ENCODE data around the gene PPARA. TPM values are rescaled to one million over a fixed set of nuclear protein-coding genes. Genes with fewer than 3 reads are reported as not detected.
A peak's percentile ranks its signal among the peaks of the same experiment; 100 is the strongest.

Gene PPARA
- total and polyA plus RNA-seq, 9 of the 15 experiments (the other 6 are each of a cell fraction or from before 2014, with no cell fraction given) = 0.64 to 5.3 (median 3.5) TPM

DNA sequence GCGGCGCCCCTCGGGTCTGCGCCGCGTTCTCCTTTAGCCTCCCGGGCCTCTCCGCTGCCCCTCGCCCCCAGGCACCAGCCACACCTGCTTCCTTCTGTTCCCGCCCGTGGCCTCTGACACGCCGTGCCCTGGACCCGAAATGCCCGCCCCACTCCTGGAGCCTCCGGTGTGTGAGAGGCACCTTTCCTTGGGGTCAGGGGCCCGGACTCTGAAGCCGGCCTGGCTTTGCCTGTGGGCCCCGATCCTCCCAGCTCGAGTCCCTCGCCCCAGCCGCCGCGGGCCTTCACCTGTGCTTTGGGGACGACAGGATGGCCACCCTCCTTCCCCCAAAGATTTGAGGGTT, 100.4 kb downstream of the PPARA start (continued):
- TF ChIP-seq TOE1 (IDR thresholded peaks at IDR 0.05; ENCODE audit: borderline replicate concordance) = no peak
- no peak for TF ChIP-seq TOE1 (CRISPR knock-in tag; IDR thresholded peaks at IDR 0.05; ENCODE audit: borderline replicate concordance, low read depth)

DNA sequence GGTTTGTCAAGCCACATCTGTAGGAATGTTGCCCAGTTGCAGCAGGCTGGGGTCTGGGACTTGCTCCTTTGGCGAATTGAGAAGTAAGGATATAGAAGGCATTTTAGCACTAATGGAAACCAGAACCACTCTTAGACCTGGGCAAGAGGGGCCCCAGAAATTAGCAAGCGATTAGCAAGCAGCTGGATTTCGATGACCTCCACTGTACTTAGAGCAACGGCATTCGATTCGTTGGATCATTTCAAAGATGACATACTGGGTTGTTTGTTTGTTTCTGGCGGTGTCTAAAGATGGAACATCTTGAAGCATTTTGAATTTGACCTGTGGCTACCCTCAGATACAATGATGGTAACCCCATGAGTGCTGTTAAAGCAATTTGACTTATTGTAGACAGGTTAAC, 100.9 kb downstream of the PPARA start:
- H3K9me1 ChIP-seq (ENCODE audit: control insufficient read depth, insufficient read depth, low read length) = no peaks in the 10 kb centered on the region
- 0 out of 2 replicates have a peak overlapping the region, but pooled peaks have one; percentile 83 for H2AFZ ChIP-seq (ENCODE audit: low read depth, low read length)
- peak overlapping the region; percentile 89 for H3K4me2 ChIP-seq (ENCODE audit: insufficient read depth, low read length)
- no peaks in the 10 kb centered on the region for H3K27me3 ChIP-seq (ENCODE audit: control insufficient read depth in 2 of 2, insufficient read depth in 2 of 2, low read length in 2 of 2)
- no peaks in the 10 kb centered on the region for H4K20me1 ChIP-seq (replicated peaks; ENCODE audit: control insufficient read depth, insufficient read depth, low read length)
- intact Hi-C loops (cut with micrococcal nuclease) = no loop called here
- in situ Hi-C loops (cut with MboI) = no loop called here
- FAIRE-seq (peak; percentile 56), DNase-seq (ENCODE audit: extremely low read depth in 1 of 4, low spot score in 3 of 4) (peak in 1 of 4 experiments; percentile 22), ATAC-seq (no peak)
- H3K27ac ChIP-seq (ENCODE audit: extremely low read depth, low read depth, low read length) = peak overlapping the region; percentile 87
- no peak for TF ChIP-seq GATAD2A (IDR thresholded peaks at IDR 0.05)
- TF ChIP-seq, protein P1, sequence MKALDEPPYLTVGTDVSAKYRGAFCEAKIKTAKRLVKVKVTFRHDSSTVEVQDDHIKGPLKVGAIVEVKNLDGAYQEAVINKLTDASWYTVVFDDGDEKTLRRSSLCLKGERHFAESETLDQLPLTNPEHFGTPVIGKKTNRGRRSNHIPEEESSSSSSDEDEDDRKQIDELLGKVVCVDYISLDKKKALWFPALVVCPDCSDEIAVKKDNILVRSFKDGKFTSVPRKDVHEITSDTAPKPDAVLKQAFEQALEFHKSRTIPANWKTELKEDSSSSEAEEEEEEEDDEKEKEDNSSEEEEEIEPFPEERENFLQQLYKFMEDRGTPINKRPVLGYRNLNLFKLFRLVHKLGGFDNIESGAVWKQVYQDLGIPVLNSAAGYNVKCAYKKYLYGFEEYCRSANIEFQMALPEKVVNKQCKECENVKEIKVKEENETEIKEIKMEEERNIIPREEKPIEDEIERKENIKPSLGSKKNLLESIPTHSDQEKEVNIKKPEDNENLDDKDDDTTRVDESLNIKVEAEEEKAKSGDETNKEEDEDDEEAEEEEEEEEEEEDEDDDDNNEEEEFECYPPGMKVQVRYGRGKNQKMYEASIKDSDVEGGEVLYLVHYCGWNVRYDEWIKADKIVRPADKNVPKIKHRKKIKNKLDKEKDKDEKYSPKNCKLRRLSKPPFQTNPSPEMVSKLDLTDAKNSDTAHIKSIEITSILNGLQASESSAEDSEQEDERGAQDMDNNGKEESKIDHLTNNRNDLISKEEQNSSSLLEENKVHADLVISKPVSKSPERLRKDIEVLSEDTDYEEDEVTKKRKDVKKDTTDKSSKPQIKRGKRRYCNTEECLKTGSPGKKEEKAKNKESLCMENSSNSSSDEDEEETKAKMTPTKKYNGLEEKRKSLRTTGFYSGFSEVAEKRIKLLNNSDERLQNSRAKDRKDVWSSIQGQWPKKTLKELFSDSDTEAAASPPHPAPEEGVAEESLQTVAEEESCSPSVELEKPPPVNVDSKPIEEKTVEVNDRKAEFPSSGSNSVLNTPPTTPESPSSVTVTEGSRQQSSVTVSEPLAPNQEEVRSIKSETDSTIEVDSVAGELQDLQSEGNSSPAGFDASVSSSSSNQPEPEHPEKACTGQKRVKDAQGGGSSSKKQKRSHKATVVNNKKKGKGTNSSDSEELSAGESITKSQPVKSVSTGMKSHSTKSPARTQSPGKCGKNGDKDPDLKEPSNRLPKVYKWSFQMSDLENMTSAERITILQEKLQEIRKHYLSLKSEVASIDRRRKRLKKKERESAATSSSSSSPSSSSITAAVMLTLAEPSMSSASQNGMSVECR (CRISPR knock-in tag; IDR thresholded peaks at IDR 0.05) = no peak
- no peaks in the 10 kb centered on the region for H3K9me3 ChIP-seq (replicated peaks; ENCODE audit: control insufficient read depth, insufficient read depth, low read depth, low read length)
- WGBS (ENCODE audit: insufficient coverage, low coverage, missing lambda C conversion rate) = 2% methylated on average over 7 of the region's 7 CpGs
- ChIA-PET POLR2A (interaction anchor here (0.6 to 2.3 kb wide), 3 partner anchors 10 to 21 kb away, joined by 3 to 12 read pairs (median 3); partner anchors contain the start of gene TTC38), CTCF (ENCODE audit: low intra/inter-chr PET ratio) (no interaction called here)
- BruUV-seq (replicated peaks) = no TSS peak
- H3K4me3 ChIP-seq = peak overlapping the region; percentile 71
- peak overlapping the region; percentile 86 to 98 for H3K9ac ChIP-seq (ENCODE audit: insufficient read depth in 1 of 2, low read depth in 2 of 2, low read length in 2 of 2)
- peaks cover 33% of the 10 kb centered on the region for H3K79me2 ChIP-seq (ENCODE audit: control insufficient read depth, insufficient read depth, low read length)
- H3K36me3 ChIP-seq (ENCODE audit: control insufficient read depth, insufficient read depth, low read length) = no peaks in the 10 kb centered on the region
- peaks cover 17 to 35% of the 10 kb centered on the region in 2 experiments for H3K4me1 ChIP-seq (replicated peaks in 1 of 2; ENCODE audit: control insufficient read depth in 2 of 2, insufficient read depth in 2 of 2, low read length in 2 of 2)

Data from K562 (cell line).